Measurements from ENCODE around the gene CRYBG3. TPM values are rescaled to one million over a fixed set of nuclear protein-coding genes. Genes with fewer than 3 reads are reported as not detected.

The CRYBG3 gene
- total RNA-seq, 1 donor from 2014 or later: 10.5 TPM

GRCh38 chr3:97862582-97862981 lies 40.8 kb downstream of the CRYBG3 start:
- Histone ChIP-seq H3K27me3 (ENCODE audit: control insufficient read depth, insufficient read depth, low read length) (no peaks in the 10 kb centered on the region), H3K36me3 (ENCODE audit: control insufficient read depth, insufficient read depth, low read length) (no peaks in the 10 kb centered on the region), H3K4me3 (ENCODE audit: low read depth, low read length) (no peak overlapping the region)
- TF ChIP-seq CTCF (IDR thresholded peaks at IDR 0.05; ENCODE audit: insufficient read depth, low read length, poor library complexity, severe bottlenecking): no peak
- no peak for DNase-seq (ENCODE audit: low read depth)

DNA sequence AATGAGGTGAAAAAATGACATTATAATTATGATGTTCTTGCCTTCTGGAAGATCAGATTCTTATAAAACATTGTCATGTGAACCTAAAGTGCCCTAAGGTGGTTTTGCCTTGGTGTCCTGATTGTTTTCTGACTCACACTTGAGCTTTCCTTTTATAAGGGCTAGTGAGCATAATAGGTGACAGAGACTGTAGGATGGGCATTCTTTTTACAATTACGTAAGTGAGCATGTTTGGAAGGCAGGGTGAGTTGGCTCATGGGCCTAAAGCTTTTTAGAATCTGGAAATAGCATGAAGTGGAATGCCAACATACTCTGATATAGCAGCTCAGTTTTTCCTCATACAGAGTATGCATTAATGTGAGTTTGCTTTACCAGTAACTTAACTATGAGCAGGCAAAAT lies 41.2 kb downstream of the CRYBG3 start:
- Histone ChIP-seq H3K4me3 (ENCODE audit: low read depth, low read length) (no peak overlapping the region), H3K27me3 (ENCODE audit: control insufficient read depth, insufficient read depth, low read length) (no peaks in the 10 kb centered on the region), H3K36me3 (ENCODE audit: control insufficient read depth, insufficient read depth, low read length) (no peaks in the 10 kb centered on the region)
- no peak for TF ChIP-seq CTCF (IDR thresholded peaks at IDR 0.05; ENCODE audit: insufficient read depth, low read length, poor library complexity, severe bottlenecking)
- no peak for DNase-seq (ENCODE audit: low read depth)

GRCh38 chr3:97863775-97864174 lies 42.0 kb downstream of the CRYBG3 start:
- no peak overlapping the region for H3K4me3 ChIP-seq (ENCODE audit: low read depth, low read length)

DNA sequence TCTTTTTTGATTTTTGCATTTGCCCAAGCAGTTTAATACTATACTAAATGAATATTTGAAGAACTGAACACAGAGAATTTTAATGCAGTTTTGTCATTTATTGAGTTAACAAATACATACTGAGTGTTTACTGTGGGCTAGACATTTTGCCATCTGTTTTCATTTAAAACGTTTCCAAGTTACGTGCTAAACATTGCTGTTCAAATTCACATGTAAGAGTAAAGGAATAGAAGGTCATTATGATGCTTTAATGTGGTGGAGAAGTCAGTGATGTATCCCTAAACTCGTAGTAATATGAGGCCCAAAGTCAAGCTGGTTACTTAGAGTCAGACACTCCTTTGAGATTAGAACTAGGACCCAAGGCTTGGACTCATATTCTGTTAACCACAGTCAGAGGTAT lies 49.4 kb downstream of the CRYBG3 start:
- no peak for DNase-seq (ENCODE audit: low read depth)
- TF ChIP-seq CTCF (IDR thresholded peaks at IDR 0.05; ENCODE audit: insufficient read depth, low read length, poor library complexity, severe bottlenecking): no peak
- H3K4me3 ChIP-seq (ENCODE audit: low read depth, low read length): no peak overlapping the region
- H3K36me3 ChIP-seq (ENCODE audit: control insufficient read depth, insufficient read depth, low read length): no peaks in the 10 kb centered on the region
- H3K27me3 ChIP-seq (ENCODE audit: control insufficient read depth, insufficient read depth, low read length): no peaks in the 10 kb centered on the region

More at GRCh38 chr3:97863775-97864174, 42.0 kb downstream of the CRYBG3 start:
- Histone ChIP-seq H3K27me3 (ENCODE audit: control insufficient read depth, insufficient read depth, low read length) (no peaks in the 10 kb centered on the region), H3K36me3 (ENCODE audit: control insufficient read depth, insufficient read depth, low read length) (no peaks in the 10 kb centered on the region)
- DNase-seq (ENCODE audit: low read depth): no peak
- TF ChIP-seq CTCF (IDR thresholded peaks at IDR 0.05; ENCODE audit: insufficient read depth, low read length, poor library complexity, severe bottlenecking): no peak

DNA sequence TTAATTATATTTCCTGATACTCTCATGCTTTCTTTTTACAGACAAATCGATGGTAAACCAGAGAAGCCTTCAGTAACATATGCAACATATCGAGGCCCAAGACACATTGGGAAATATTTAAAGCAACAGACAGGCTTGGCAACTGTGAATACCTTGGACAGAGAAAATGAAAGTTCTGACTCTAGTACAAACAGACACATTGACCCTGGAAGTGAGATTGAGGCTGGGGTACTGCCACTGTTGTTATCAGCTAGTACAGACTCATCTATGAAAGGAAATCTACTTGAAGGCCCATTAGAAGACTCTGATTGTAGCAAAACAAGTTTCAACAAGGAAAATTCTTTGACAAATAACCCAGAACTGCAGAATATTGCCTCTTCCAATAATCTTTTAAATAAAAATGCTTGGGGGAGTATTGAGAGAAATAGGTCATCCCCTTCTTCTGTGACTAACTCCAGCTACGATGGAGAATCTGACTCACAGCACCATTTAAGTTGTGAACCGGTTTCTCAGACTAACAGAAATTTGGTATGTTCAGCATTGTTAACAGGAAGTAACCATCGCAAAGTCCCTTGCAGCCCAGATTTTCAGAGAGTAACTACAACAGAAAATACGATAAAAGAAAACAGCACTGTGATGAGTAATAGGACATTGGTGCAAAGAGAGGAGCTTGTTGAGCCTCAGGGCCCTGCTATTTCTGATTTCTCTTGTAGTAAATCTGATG lies 50.2 kb downstream of the CRYBG3 start:
- TF ChIP-seq CTCF (IDR thresholded peaks at IDR 0.05; ENCODE audit: insufficient read depth, low read length, poor library complexity, severe bottlenecking): no peak
- peak; percentile 85 for DNase-seq (ENCODE audit: low read depth)
- Histone ChIP-seq H3K36me3 (ENCODE audit: control insufficient read depth, insufficient read depth, low read length) (no peaks in the 10 kb centered on the region), H3K4me3 (ENCODE audit: low read depth, low read length) (no peak overlapping the region), H3K27me3 (ENCODE audit: control insufficient read depth, insufficient read depth, low read length) (no peaks in the 10 kb centered on the region)

DNA sequence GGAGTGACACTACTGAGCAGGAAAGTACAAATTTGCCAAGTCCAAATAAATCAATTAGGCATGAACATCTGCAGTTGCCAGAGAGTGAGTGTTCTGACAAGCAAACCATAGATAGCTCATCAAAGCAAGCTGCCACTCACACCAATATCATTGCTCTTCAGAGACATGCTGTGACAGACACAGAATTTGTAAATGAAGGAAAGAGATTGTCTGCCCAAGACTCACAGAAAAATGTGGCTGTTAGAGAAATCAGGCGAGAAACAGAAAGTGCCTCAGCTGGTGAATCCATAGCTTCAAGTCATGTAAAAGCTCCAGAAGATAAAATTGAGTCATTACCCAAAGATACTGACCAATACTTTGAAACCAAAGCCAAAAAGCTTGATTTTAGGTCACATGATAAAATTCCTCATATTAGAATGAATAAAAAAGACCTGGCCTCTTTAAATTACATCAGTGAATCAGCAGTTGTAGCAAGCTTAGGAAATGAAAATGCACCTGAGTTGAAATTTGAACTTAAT lies 50.8 kb downstream of the CRYBG3 start:
- Histone ChIP-seq H3K4me3 (ENCODE audit: low read depth, low read length) (no peak overlapping the region), H3K36me3 (ENCODE audit: control insufficient read depth, insufficient read depth, low read length) (no peaks in the 10 kb centered on the region), H3K27me3 (ENCODE audit: control insufficient read depth, insufficient read depth, low read length) (no peaks in the 10 kb centered on the region)
- no peak for DNase-seq (ENCODE audit: low read depth)
- TF ChIP-seq CTCF (IDR thresholded peaks at IDR 0.05; ENCODE audit: insufficient read depth, low read length, poor library complexity, severe bottlenecking): no peak
